H1 (cell line): ENCODE results near the gene TRIP13. TPM values are rescaled to one million over a fixed set of nuclear protein-coding genes. Genes with fewer than 3 reads are reported as not detected.

Experiments
- CTCF ChIA-PET: fragments of 300-600 bp; sonication (Branson Sonifier 250); formaldehyde crosslinking; loops from one replicate; lab custom pipeline; 2021; ENCODE audit not compliant: partially characterized antibody; lab: Charles Lee
- POLR2A ChIA-PET: fragments of 300-600 bp; sonication (Branson Sonifier 250); formaldehyde crosslinking; loops from one replicate; lab custom pipeline; 2021; ENCODE audit warnings: inconsistent platforms; ENCODE audit not compliant: partially characterized antibody; lab: Charles Lee
- DNase-seq, 2 experiments: peaks; one replicate each; pipeline versions ENCODE4 v3.0.0 to v3.0.0-alpha.2; 2010 to 2022; ENCODE audit warnings: low spot score in 2 of 2, low read depth in 1 of 2, mixed read lengths in 1 of 2
- FAIRE-seq: peaks from 2 replicates; lab custom pipeline; 2011; peaks lifted over from hg19 to GRCh38; lab: Jason Lieb, UNC
- H2AFZ ChIP-seq: 2 replicates; pipeline ENCODE4 v1.8.1; 2012; ENCODE audit warnings: low read length, inconsistent platforms
- H2AK5ac ChIP-seq: 2 replicates; pipeline ENCODE4 v1.6.1; 2013; ENCODE audit warnings: low read depth, low read length
- H2BK120ac ChIP-seq: replicated peaks from 2 replicates; pipeline ENCODE3; 2013; ENCODE audit warnings: low read depth, low read length, inconsistent platforms
- H2BK12ac ChIP-seq: 2 replicates; pipeline ENCODE4 v1.6.1; 2013; ENCODE audit warnings: low read depth, low read length
- H2BK15ac ChIP-seq: 2 replicates; pipeline ENCODE4 v1.6.1; 2013; ENCODE audit warnings: low read length
- H2BK20ac ChIP-seq: 2 replicates; pipeline ENCODE4 v1.6.1; 2013; ENCODE audit warnings: low read length
- H2BK5ac ChIP-seq: 2 replicates; pipeline ENCODE4 v1.6.1; 2013; ENCODE audit warnings: low read depth, low read length
- H3K14ac ChIP-seq: 2 replicates; pipeline ENCODE4 v1.6.1; 2013; ENCODE audit warnings: inconsistent platforms; ENCODE audit not compliant: insufficient read length
- H3K18ac ChIP-seq: 2 replicates; pipeline ENCODE4 v1.6.1; 2013; ENCODE audit warnings: low read length; ENCODE audit errors: extremely low read depth
- H3K23ac ChIP-seq: 2 replicates; pipeline ENCODE4 v1.6.1; 2013; ENCODE audit warnings: inconsistent platforms; ENCODE audit not compliant: insufficient read length
- H3K23me2 ChIP-seq: 2 replicates; pipeline ENCODE4 v1.6.1; 2013; ENCODE audit warnings: low read depth, low read length
- H3K27ac ChIP-seq: 2 replicates; pipeline ENCODE4 v1.6.1; 2011; ENCODE audit warnings: low read depth, low read length, inconsistent platforms
- H3K27me3 ChIP-seq, 4 experiments: replicated peaks in 1 of 4; 1 replicate in 1 of 4; 2 replicates in 3 of 4; pipeline versions ENCODE4 v1.6.1 to v1.8.1; 2011 to 2013; ENCODE audit warnings: low read length in 3 of 4, mild to moderate bottlenecking in 3 of 4, inconsistent platforms in 2 of 4, mixed read lengths in 2 of 4, moderate library complexity in 1 of 4; ENCODE audit not compliant: control insufficient read depth in 3 of 4, insufficient read depth in 3 of 4; ENCODE audit errors: extremely low read depth in 1 of 4
- H3K36me3 ChIP-seq, 4 experiments: 2 replicates each; pipeline versions ENCODE4 v1.6.1 to v1.8.1; 2011 to 2013; ENCODE audit warnings: mild to moderate bottlenecking in 4 of 4, low read length in 3 of 4, moderate library complexity in 2 of 4, control low read depth in 1 of 4, inconsistent platforms in 1 of 4; ENCODE audit not compliant: insufficient read depth in 4 of 4, control insufficient read depth in 2 of 4
- H3K4ac ChIP-seq: replicated peaks from 2 replicates; pipeline ENCODE3; 2013; ENCODE audit warnings: low read length, low read depth, mixed read lengths, inconsistent platforms; ENCODE audit not compliant: insufficient read length
- H3K4me1 ChIP-seq, 4 experiments: replicated peaks in 1 of 4; 1 replicate in 1 of 4; 2 replicates in 3 of 4; pipeline versions ENCODE4 v1.6.1 to v1.8.1; 2011 to 2013; ENCODE audit warnings: low read length in 3 of 4, inconsistent platforms in 2 of 4, mixed read lengths in 1 of 4; ENCODE audit not compliant: insufficient read depth in 4 of 4, control insufficient read depth in 3 of 4
- H3K4me2 ChIP-seq, 2 experiments: 2 replicates each; pipeline versions ENCODE4 v1.6.1 to v1.8.1; 2011 to 2013; ENCODE audit warnings: low read depth in 2 of 2, low read length in 2 of 2, control low read depth in 1 of 2, inconsistent platforms in 1 of 2, mild to moderate bottlenecking in 1 of 2; ENCODE audit not compliant: insufficient read depth in 1 of 2
- H3K4me3 ChIP-seq, 4 experiments: fragments of 200-600, 300-600 bp in 1 of 4; sonication (generic), shearing (Covaris generic), sonication (Bioruptor Twin) in 1 of 4; 2 replicates each; pipeline versions ENCODE4 v1.5.1 to v1.8.1; 2011 to 2016; ENCODE audit warnings: low read length in 4 of 4, low read depth in 3 of 4, control low read depth in 2 of 4, inconsistent platforms in 2 of 4, mild to moderate bottlenecking in 2 of 4, mixed read lengths in 1 of 4, moderate library complexity in 1 of 4; ENCODE audit not compliant: insufficient read depth in 2 of 4; ENCODE audit errors: extremely low read depth in 1 of 4
- H3K56ac ChIP-seq: replicated peaks from 2 replicates; pipeline ENCODE3; 2013; ENCODE audit warnings: low read depth, mild to moderate bottlenecking, mixed read lengths, low read length, inconsistent platforms; ENCODE audit not compliant: insufficient read length
- H3K79me1 ChIP-seq: 2 replicates; pipeline ENCODE4 v1.6.1; 2013; ENCODE audit warnings: low read depth, low read length, control low read depth
- H3K79me2 ChIP-seq, 2 experiments: 2 replicates each; pipeline versions ENCODE4 v1.6.1 to v1.8.1; 2012 to 2013; ENCODE audit warnings: low read length in 2 of 2, mild to moderate bottlenecking in 2 of 2, inconsistent platforms in 1 of 2; ENCODE audit not compliant: insufficient read depth in 2 of 2, control insufficient read depth in 1 of 2
- H3K9ac ChIP-seq, 4 experiments: replicated peaks in 1 of 4; 1 replicate in 1 of 4; 2 replicates in 3 of 4; pipeline versions ENCODE4 v1.6.1 to v1.8.1; 2011 to 2013; ENCODE audit warnings: low read depth in 3 of 4, low read length in 3 of 4, control low read depth in 2 of 4, mild to moderate bottlenecking in 2 of 4, moderate library complexity in 2 of 4, inconsistent platforms in 1 of 4; ENCODE audit errors: extremely low read depth in 1 of 4
- H3K9me3 ChIP-seq, 2 experiments: 2 replicates each; pipeline versions ENCODE4 v1.6.1 to v1.8.1; 2012 to 2013; ENCODE audit warnings: mild to moderate bottlenecking in 2 of 2, moderate library complexity in 2 of 2, control low read depth in 1 of 2, inconsistent platforms in 1 of 2, low read depth in 1 of 2, low read length in 1 of 2, mixed read lengths in 1 of 2; ENCODE audit not compliant: insufficient read depth in 2 of 2
- H4K20me1 ChIP-seq, 2 experiments: replicated peaks in 1 of 2; 2 replicates each; pipeline versions ENCODE3 to v1.8.1; 2011 to 2013; ENCODE audit warnings: inconsistent platforms in 2 of 2, low read length in 2 of 2, mild to moderate bottlenecking in 1 of 2; ENCODE audit not compliant: insufficient read depth in 2 of 2, control insufficient read depth in 1 of 2
- H4K5ac ChIP-seq: 2 replicates; pipeline ENCODE4 v1.6.1; 2013; ENCODE audit warnings: low read length, low read depth, mixed read lengths, inconsistent platforms; ENCODE audit not compliant: insufficient read length
- H4K8ac ChIP-seq: 2 replicates; pipeline ENCODE4 v1.8.0; 2013; ENCODE audit warnings: mild to moderate bottlenecking, moderate library complexity, low read length, inconsistent platforms; ENCODE audit not compliant: insufficient read depth; ENCODE audit errors: extremely low read depth
- H4K91ac ChIP-seq: replicated peaks from 2 replicates; pipeline ENCODE3; 2013; ENCODE audit warnings: low read length, mixed read lengths, inconsistent platforms; ENCODE audit not compliant: insufficient read length
- BRCA1 ChIP-seq: IDR thresholded peaks from 2 replicates; pipeline ENCODE4 v1.6.1; 2012; ENCODE audit warnings: low read depth, low read length, improper control_type of control experiment
- CBX5 ChIP-seq: fragments of 300-800, 300-1000 bp; sonication (generic); IDR thresholded peaks from 2 replicates; pipeline ENCODE4 v1.7.1; 2016; ENCODE audit warnings: antibody characterized with exemption, low read length, low read depth
- CTCF ChIP-seq, 3 experiments: IDR thresholded peaks; 1 replicate in 2 of 3; 2 replicates in 1 of 3; pipeline versions ENCODE4 v1.5.1 to v1.6.1; 2011; ENCODE audit warnings: low read length in 3 of 3, mild to moderate bottlenecking in 3 of 3, inconsistent platforms in 2 of 3, low read depth in 1 of 3, moderate library complexity in 1 of 3; ENCODE audit not compliant: insufficient read depth in 1 of 3; ENCODE audit errors: control extremely low read depth in 1 of 3
- HDAC6 ChIP-seq: IDR thresholded peaks from one replicate; pipeline ENCODE4 v1.7.1; 2012; ENCODE audit warnings: low read depth, mild to moderate bottlenecking, inconsistent platforms, low read length, moderate library complexity
- KDM1A ChIP-seq: fragments of 200-600, 300-600 bp; sonication (generic); IDR thresholded peaks from 2 replicates; pipeline ENCODE4 v1.7.1; 2016; ENCODE audit warnings: mild to moderate bottlenecking, low read length, borderline replicate concordance
- RAD21 ChIP-seq, 2 experiments: IDR thresholded peaks in 1 of 2; conservative IDR thresholded peaks in 1 of 2; 2 replicates each; pipeline ENCODE4 v1.6.1; 2011; ENCODE audit warnings: low read depth in 2 of 2, low read length in 2 of 2, improper control_type of control experiment in 1 of 2, inconsistent platforms in 1 of 2, mild to moderate bottlenecking in 1 of 2, moderate library complexity in 1 of 2
- SP1 ChIP-seq: IDR thresholded peaks from 2 replicates; pipeline ENCODE4 v1.6.1; 2011; ENCODE audit warnings: low read depth, low read length
- ZNF274 ChIP-seq: IDR thresholded peaks from 2 replicates; pipeline ENCODE4 v1.7.0; 2012; ENCODE audit warnings: low read length, borderline replicate concordance; ENCODE audit errors: extremely low read depth
- WGBS, 2 experiments: shearing (Covaris generic) in 1 of 2; methylation state at CpG; one replicate each; pipeline versions ENCODE4 v1.1.6 to v1.1.7; 2013 to 2015; ENCODE audit warnings: low lambda C conversion rate in 2 of 2, mixed read lengths in 2 of 2, inconsistent platforms in 1 of 2, low coverage in 1 of 2, missing lambda C conversion rate in 1 of 2; ENCODE audit not compliant: insufficient replicate concordance in 2 of 2, insufficient coverage in 1 of 2, insufficient read length in 1 of 2; ENCODE audit errors: extremely low coverage in 1 of 2, missing lambda C conversion rate in 1 of 2; 5-methylcytosine and 5-hydroxymethylcytosine counted together
- polyA plus RNA-seq, 7 experiments: library from polyadenylated mRNA; depleted of rRNA in 3 of 7; stranded (reverse) in 5 of 7; unstranded in 2 of 7; fragments of >200 nt in 5 of 7; fragments of 200-250 nt in 2 of 7; gene quantifications; 1 replicate in 5 of 7; 2 replicates in 1 of 7; 4 replicates in 1 of 7; pipeline versions ENCODE4 v1.2.1 to v1.2.3, GENCODE V29; 2011 to 2013; ENCODE audit warnings: missing spikeins in 2 of 7, mixed read lengths in 2 of 7
- total RNA-seq: library from RNA; stranded (reverse); fragmentation: NEBNext Ultra II Directional; extraction: Animal tissue kit (Norgen Biotek cat#: 25700); gene quantifications from 2 replicates; pipeline ENCODE4 v1.2.1, GENCODE V29; 2021

The TRIP13 gene
- total and polyA plus RNA-seq, 2 of the 8 experiments (the other 6 are each of a cell fraction or from before 2014, with no cell fraction given) = 20.0 to 39.2 TPM

- ChIA-PET POLR2A (interaction anchor here (0.9 to 1.2 kb wide), 3 partner anchors 29 to 594 kb away, joined by 3 to 5 read pairs (median 3); partner anchors contain the start of genes BRD9 and TRIP13), CTCF (interaction anchor here (0.9 to 6.8 kb wide), 11 partner anchors 8 to 284 kb away, joined by 3 to 64 read pairs (median 13); partner anchors contain the start of gene NKD2)
- no peak for DNase-seq
- 86% methylated on average over 9 of the region's 9 CpGs; no CpG with 5 or more reads in 1 of the 2 experiments for WGBS, 2 experiments
- Histone ChIP-seq H4K91ac (no peak overlapping the region), H3K79me1 (no peaks in the 10 kb centered on the region), H3K14ac (no peak overlapping the region), H3K4ac (no peak overlapping the region), H3K27ac (no peak overlapping the region), H3K23ac (no peak overlapping the region), H4K8ac (no peak overlapping the region), H2BK15ac (no peak overlapping the region), H3K18ac (no peak overlapping the region), H2BK120ac (no peak overlapping the region), H2BK20ac (no peak overlapping the region), H3K23me2 (peaks cover 5% of the 10 kb centered on the region; the same call in 1 of the 2 replicates), H4K5ac (no peak overlapping the region), H3K79me2 (no peaks in the 10 kb centered on the region), H3K4me2 (no peak overlapping the region), H3K4me1 (0 out of 7 replicates have a peak, but pooled peaks cover 0 to 2% (median 0%) of the 10 kb centered on the region in 4 experiments), H2AFZ (no peak overlapping the region), H2AK5ac (no peak overlapping the region), H3K36me3 (peaks cover 6 to 18% (median 10%) of the 10 kb centered on the region in 4 experiments; a peak in 7 of 8 replicates), H3K27me3 (peaks cover 3 to 14% (median 10%) of the 10 kb centered on the region in 4 experiments), H2BK5ac (no peak overlapping the region), H2BK12ac (no peak overlapping the region), H3K4me3 (no peak overlapping the region), H3K56ac (no peak overlapping the region), H4K20me1 (peaks cover 1 to 2% of the 10 kb centered on the region in 2 experiments), H3K9ac (no peak overlapping the region), H3K9me3 (no peaks in the 10 kb centered on the region)
- FAIRE-seq = no peak
- TF ChIP-seq HDAC6 = no peak
- TF ChIP-seq CTCF (IDR thresholded peaks at IDR 0.05; ENCODE audit: control extremely low read depth in 1 of 3, insufficient read depth in 1 of 3, low read depth in 1 of 3, low read length in 3 of 3) = no peak
- TF ChIP-seq KDM1A = no peak
- no peak for TF ChIP-seq ZNF274
- no peak for TF ChIP-seq BRCA1
- TF ChIP-seq CBX5 = no peak
- TF ChIP-seq SP1 = no peak
- no peak for TF ChIP-seq RAD21 (IDR thresholded peaks at IDR 0.05 in 1 of 2, conservative IDR thresholded peaks at IDR 0.05 in 1 of 2; ENCODE audit: low read depth in 2 of 2, low read length in 2 of 2)
These were observed 29.1 kb downstream of the TRIP13 start for GRCh38 chr5:921456-922435.
